Esophagus muscularis mucosa (tissue), 3 donors: ENCODE data around the gene PLPP7.
"Not testable (repeated sequence)": the region's sequence is repeated elsewhere in the genome, so short reads cannot be mapped to it uniquely, and the experiment has no call there.

Source experiments
- CTCF ChIP-seq, 3 experiments: fragments of 200-600 bp in 2 of 3; fragments of 450-650 bp in 1 of 3; sonication (generic) in 2 of 3; IDR thresholded peaks; one replicate each; pipeline ENCODE4 v1.5.1; 2017 to 2019; ENCODE audit warnings: antibody characterized with exemption in 3 of 3, mild to moderate bottlenecking in 2 of 3, moderate library complexity in 1 of 3
- POLR2A ChIP-seq: fragments of 450-650 bp; IDR thresholded peaks from one replicate; pipeline ENCODE4 v1.6.1; 2017; ENCODE audit warnings: antibody characterized with exemption, moderate library complexity, mild to moderate bottlenecking, low read depth
- POLR2AphosphoS5 ChIP-seq, 2 donors: sonication (generic); formaldehyde crosslinking; IDR thresholded peaks; one replicate each; pipeline ENCODE4 v1.6.1; 2017; ENCODE audit warnings: antibody characterized with exemption in 2 of 2

DNA sequence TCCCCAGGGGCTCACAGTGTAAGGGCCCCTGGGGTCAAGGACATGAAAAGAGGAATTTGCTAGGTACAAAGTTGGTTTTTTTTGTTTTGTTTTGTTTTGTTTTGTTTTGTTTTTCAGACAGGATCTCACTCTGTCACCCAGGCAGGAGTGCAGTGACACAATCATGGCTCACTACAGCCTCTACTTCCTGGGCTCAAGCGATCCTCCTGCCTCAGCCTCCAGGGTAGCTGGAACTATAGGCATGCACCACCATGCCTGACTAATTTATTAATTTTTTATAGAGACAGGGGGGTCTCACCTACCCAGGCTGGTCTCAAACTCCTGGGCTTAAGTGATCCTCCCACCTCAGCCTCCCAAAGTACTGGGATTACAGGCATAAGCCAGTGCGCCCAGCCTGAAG lies 42.5 kb downstream of the PLPP7 start:
- not testable (repeated sequence) for TF ChIP-seq POLR2AphosphoS5 (IDR thresholded peaks at IDR 0.05); CTCF (IDR thresholded peaks at IDR 0.05); POLR2A
